ENCODE measurements around the gene STXBP5. TPM values are rescaled to one million over a fixed set of nuclear protein-coding genes. Genes with fewer than 3 reads are reported as not detected.

The STXBP5 gene
- total RNA-seq, 2 donors from 2014 or later, result 34.4 to 59.9 TPM

- Histone ChIP-seq H3K27ac (peak overlapping the region in 1 of 2 donors; percentile 95), H3K4me1 (replicated peaks) (no peaks in the 10 kb centered on the region), H3K4me3 (peak overlapping the region in 1 of 2 donors; percentile 3), H3K27me3 (replicated peaks; ENCODE audit: insufficient read depth) (no peaks in the 10 kb centered on the region), H3K9me3 (no peaks in the 10 kb centered on the region), H3K36me3 (no peaks in the 10 kb centered on the region)
- intact Hi-C loops (cut with DNase I), result loop anchor here (10.0 kb wide), 3 partner anchors 77 to 663 kb away; partner anchors contain the start of gene RAB32
- DNase-seq (ENCODE audit: low spot score), result no peak
- TF ChIP-seq CTCF (IDR thresholded peaks at IDR 0.05) (no peak), POLR2AphosphoS5 (IDR thresholded peaks at IDR 0.05) (no peak), POLR2A (IDR thresholded peaks at IDR 0.05) (no peak)
- 64% methylated on average over 6 of the region's 6 CpGs for WGBS
These were observed 3.1 kb downstream of the STXBP5 start for GRCh38 chr6:147207351-147207750.

GRCh38 chr6:147207837-147208754, 3.9 kb downstream of the STXBP5 start:
- no peak for DNase-seq (ENCODE audit: low spot score)
- peak overlapping the region in 1 of 2 donors; percentile 95 for H3K27ac ChIP-seq
- no peaks in the 10 kb centered on the region for H3K9me3 ChIP-seq
- peak overlapping the region in 1 of 2 donors; percentile 3 for H3K4me3 ChIP-seq
- 88% methylated on average over 4 of the region's 4 CpGs for WGBS
- H3K27me3 ChIP-seq (replicated peaks; ENCODE audit: insufficient read depth), result no peaks in the 10 kb centered on the region
- H3K36me3 ChIP-seq, result no peaks in the 10 kb centered on the region
- TF ChIP-seq CTCF (IDR thresholded peaks at IDR 0.05), result no peak
- TF ChIP-seq POLR2A (IDR thresholded peaks at IDR 0.05), result no peak
- TF ChIP-seq POLR2AphosphoS5 (IDR thresholded peaks at IDR 0.05), result no peak
- intact Hi-C loops (cut with DNase I), result loop anchor here (10.0 kb wide), 3 partner anchors 77 to 663 kb away; partner anchors contain the start of gene RAB32
- no peaks in the 10 kb centered on the region for H3K4me1 ChIP-seq (replicated peaks)

GRCh38 chr6:147209762-147210449, 5.7 kb downstream of the STXBP5 start:
- no peak overlapping the region for H3K27ac ChIP-seq
- no peaks in the 10 kb centered on the region for H3K4me1 ChIP-seq (replicated peaks)
- no peaks in the 10 kb centered on the region for H3K9me3 ChIP-seq
- intact Hi-C loops (cut with DNase I), result loop anchor here (10.0 kb wide), 3 partner anchors 75 to 665 kb away; partner anchors contain the start of gene RAB32
- no peak overlapping the region for H3K4me3 ChIP-seq
- 81% methylated on average over 2 of the region's 2 CpGs for WGBS
- no peaks in the 10 kb centered on the region for H3K36me3 ChIP-seq
- TF ChIP-seq POLR2A (IDR thresholded peaks at IDR 0.05), result no peak
- no peak for TF ChIP-seq POLR2AphosphoS5 (IDR thresholded peaks at IDR 0.05)
- no peak for TF ChIP-seq CTCF (IDR thresholded peaks at IDR 0.05)
- H3K27me3 ChIP-seq (replicated peaks; ENCODE audit: insufficient read depth), result no peaks in the 10 kb centered on the region
- no peak for DNase-seq (ENCODE audit: low spot score)

GRCh38 chr6:147211349-147211748, 7.1 kb downstream of the STXBP5 start:
- Histone ChIP-seq H3K4me3 (no peak overlapping the region), H3K27ac (no peak overlapping the region), H3K27me3 (replicated peaks; ENCODE audit: insufficient read depth) (no peaks in the 10 kb centered on the region), H3K9me3 (no peaks in the 10 kb centered on the region), H3K36me3 (no peaks in the 10 kb centered on the region), H3K4me1 (replicated peaks) (no peaks in the 10 kb centered on the region)
- intact Hi-C loops (cut with DNase I), result no loop called here
- 92% methylated on average over 2 of the region's 2 CpGs for WGBS
- TF ChIP-seq POLR2AphosphoS5 (IDR thresholded peaks at IDR 0.05) (no peak), POLR2A (IDR thresholded peaks at IDR 0.05) (no peak), CTCF (IDR thresholded peaks at IDR 0.05) (no peak)
- no peak for DNase-seq (ENCODE audit: low spot score)
